ENCODE data around the gene SORCS2.

SORCS2 gene

GRCh38 chr4:7609316-7609715 is 417.0 kb downstream of the SORCS2 start:
- DNase-seq, result no peak

- DNase-seq, result no peak
Measured at GRCh38 chr4:7610022-7610670, 417.8 kb downstream of the SORCS2 start.

GRCh38 chr4:7610841-7611240 is 418.5 kb downstream of the SORCS2 start:
- DNase-seq, result no peak

- DNase-seq, result no peak
Measured at GRCh38 chr4:7612311-7612897, 420.1 kb downstream of the SORCS2 start.

GRCh38 chr4:7614350-7614949 is 422.1 kb downstream of the SORCS2 start:
- DNase-seq, result no peak

- no peak for DNase-seq
Measured at GRCh38 chr4:7616193-7616592, 423.9 kb downstream of the SORCS2 start.

GRCh38 chr4:7618361-7618760 is 426.0 kb downstream of the SORCS2 start:
- DNase-seq, result no peak

- no peak for DNase-seq
Measured at GRCh38 chr4:7620086-7620813, 427.9 kb downstream of the SORCS2 start.

GRCh38 chr4:7620814-7621176 is 428.5 kb downstream of the SORCS2 start:
- DNase-seq, result no peak

GRCh38 chr4:7621252-7622035 is 429.1 kb downstream of the SORCS2 start:
- DNase-seq, result no peak

GRCh38 chr4:7622371-7622770 is 430.0 kb downstream of the SORCS2 start:
- DNase-seq, result no peak

GRCh38 chr4:7623468-7623867 is 431.1 kb downstream of the SORCS2 start:
- DNase-seq, result no peak

GRCh38 chr4:7624396-7624980 is 432.1 kb downstream of the SORCS2 start:
- no peak for DNase-seq

- DNase-seq, result no peak
Measured at GRCh38 chr4:7625071-7625470, 432.7 kb downstream of the SORCS2 start.

GRCh38 chr4:7626531-7626930 is 434.2 kb downstream of the SORCS2 start:
- DNase-seq, result no peak

GRCh38 chr4:7627251-7628250 is 435.2 kb downstream of the SORCS2 start:
- DNase-seq, result no peak

- DNase-seq, result no peak
Measured at GRCh38 chr4:7628432-7628831, 436.1 kb downstream of the SORCS2 start.

- DNase-seq, result no peak
Measured at GRCh38 chr4:7629501-7630254, 437.3 kb downstream of the SORCS2 start.

GRCh38 chr4:7630568-7631287 is 438.4 kb downstream of the SORCS2 start:
- no peak for DNase-seq

Measured in activated CD8-positive, alpha-beta memory T cell treated with anti-CD3 and anti-CD28 coated beads, Interleukin-2, amount 50 U/mL, for 48 hours (primary cell).